WTC11 (cell line): ENCODE measurements around the gene TMTC2. TPM values are rescaled to one million over a fixed set of nuclear protein-coding genes. Genes with fewer than 3 reads are reported as not detected.
"Not testable (repeated sequence)": the region's sequence is repeated elsewhere in the genome, so short reads cannot be mapped to it uniquely, and the experiment has no call there.

Source experiments
- ATAC-seq: fragments of 200-7000 bp; cut with Tn5 transposase; 2 replicates; pipeline ENCODE4 v1.10.0; 2021; ENCODE audit warnings: mild to moderate bottlenecking, moderate library complexity
- CTCF ChIA-PET: fragments of 300-600 bp; sonication (Branson Sonifier 250); formaldehyde crosslinking; loops from one replicate; lab custom pipeline; 2021; ENCODE audit warnings: antibody characterized with exemption; lab: Charles Lee
- POLR2A ChIA-PET: fragments of 350-600 bp; sonication (Branson Sonifier 250); formaldehyde crosslinking; loops from one replicate; lab custom pipeline; 2021; ENCODE audit warnings: antibody characterized with exemption; lab: Charles Lee
- DNase-seq: peaks from one replicate; pipeline ENCODE4 v3.0.0; 2021; ENCODE audit warnings: low spot score
- H3K27ac Mint-ChIP-seq: 2 replicates; pipeline ENCODE4 v1.8.0; 2021; ENCODE audit warnings: mixed read lengths
- H3K27me3 Mint-ChIP-seq: 2 replicates; pipeline ENCODE4 v1.8.0; 2021; ENCODE audit warnings: low read depth, mild to moderate bottlenecking, moderate library complexity, mixed read lengths
- H3K36me3 Mint-ChIP-seq: 2 replicates; pipeline ENCODE4 v1.8.0; 2021; ENCODE audit warnings: mixed read lengths
- H3K4me1 Mint-ChIP-seq: 2 replicates; pipeline ENCODE4 v1.8.0; 2022; ENCODE audit warnings: mixed read lengths
- H3K4me3 Mint-ChIP-seq: 2 replicates; pipeline ENCODE4 v1.8.0; 2021; ENCODE audit warnings: mild to moderate bottlenecking, moderate library complexity, mixed read lengths
- H3K9me3 Mint-ChIP-seq: 2 replicates; pipeline ENCODE4 v1.8.0; 2021; ENCODE audit warnings: mixed read lengths
- AFF4 ChIP-seq: sonication (generic); formaldehyde crosslinking; IDR thresholded peaks from 2 replicates; pipeline ENCODE4 v1.8.1; 2023; ENCODE audit warnings: mild to moderate bottlenecking, missing genetic modification reagents, borderline replicate concordance
- CREB1 ChIP-seq: sonication (generic); formaldehyde crosslinking; IDR thresholded peaks from 2 replicates; pipeline ENCODE4 v1.8.0; 2023; ENCODE audit warnings: mild to moderate bottlenecking, missing genetic modification reagents
- GTF2I ChIP-seq: fragments of 250-450 bp; sonication (Bioruptor Pico); conservative IDR thresholded peaks from 2 replicates; pipeline ENCODE4 v1.4.0; 2021; ENCODE audit warnings: mild to moderate bottlenecking
- MYBL2 ChIP-seq: sonication (generic); formaldehyde crosslinking; IDR thresholded peaks from 2 replicates; pipeline ENCODE4 v1.8.1; 2023; ENCODE audit warnings: mild to moderate bottlenecking, moderate library complexity, missing genetic modification reagents
- PRRX2 ChIP-seq: fragments of 250-450 bp; sonication (Bioruptor Pico); IDR thresholded peaks from 2 replicates; pipeline ENCODE4 v1.8.0; 2021; ENCODE audit warnings: mild to moderate bottlenecking
- SMAD4 ChIP-seq: sonication (generic); formaldehyde crosslinking; IDR thresholded peaks from 2 replicates; pipeline ENCODE4 v1.8.0; 2022; ENCODE audit warnings: mild to moderate bottlenecking, missing genetic modification reagents
- SP1 ChIP-seq: sonication (generic); formaldehyde crosslinking; conservative IDR thresholded peaks from 2 replicates; pipeline ENCODE4 v1.8.1; 2022; ENCODE audit warnings: missing genetic modification reagents
- TCF7 ChIP-seq: sonication (generic); formaldehyde crosslinking; IDR thresholded peaks from 2 replicates; pipeline ENCODE4 v1.8.0; 2022; ENCODE audit warnings: mild to moderate bottlenecking, low read depth, missing genetic modification reagents, moderate library complexity
- ZNF121 ChIP-seq: sonication (generic); formaldehyde crosslinking; IDR thresholded peaks from 2 replicates; pipeline ENCODE4 v1.8.0; 2023; ENCODE audit warnings: missing genetic modification reagents
- ZNF232 ChIP-seq: sonication (generic); formaldehyde crosslinking; IDR thresholded peaks from 2 replicates; pipeline ENCODE4 v1.8.0; 2022; ENCODE audit warnings: mild to moderate bottlenecking, missing genetic modification reagents
- ZNF263 ChIP-seq: sonication (generic); formaldehyde crosslinking; IDR thresholded peaks from 2 replicates; pipeline ENCODE4 v1.8.1; 2022; ENCODE audit warnings: low read depth, mild to moderate bottlenecking, moderate library complexity, missing genetic modification reagents
- ZNF317 ChIP-seq: sonication (generic); formaldehyde crosslinking; IDR thresholded peaks from 2 replicates; pipeline ENCODE4 v1.8.1; 2023; ENCODE audit warnings: low read depth, mild to moderate bottlenecking, moderate library complexity, missing genetic modification reagents, borderline replicate concordance
- ZNF396 ChIP-seq: fragments of 250-450 bp; sonication (Bioruptor Pico); IDR thresholded peaks from 2 replicates; pipeline ENCODE4 v1.8.0; 2021; ENCODE audit warnings: mild to moderate bottlenecking, moderate library complexity, borderline replicate concordance
- total RNA-seq: library from RNA; stranded (reverse); gene quantifications from 3 replicates; pipeline ENCODE4 v1.2.3, GENCODE V29; 2021
- TF ChIP-seq, protein P1 (sequence below): sonication (generic); formaldehyde crosslinking; IDR thresholded peaks from 2 replicates; pipeline ENCODE4 v1.8.1; 2023; ENCODE audit warnings: mild to moderate bottlenecking, moderate library complexity, missing genetic modification reagents
- TF ChIP-seq, protein P2 (sequence below): sonication (generic); formaldehyde crosslinking; IDR thresholded peaks from 2 replicates; pipeline ENCODE4 v1.8.0; 2022; ENCODE audit warnings: missing genetic modification reagents

The TMTC2 gene
- total RNA-seq, 1 experiment from 2014 or later, result 6.4 TPM

- TF ChIP-seq, protein P1, sequence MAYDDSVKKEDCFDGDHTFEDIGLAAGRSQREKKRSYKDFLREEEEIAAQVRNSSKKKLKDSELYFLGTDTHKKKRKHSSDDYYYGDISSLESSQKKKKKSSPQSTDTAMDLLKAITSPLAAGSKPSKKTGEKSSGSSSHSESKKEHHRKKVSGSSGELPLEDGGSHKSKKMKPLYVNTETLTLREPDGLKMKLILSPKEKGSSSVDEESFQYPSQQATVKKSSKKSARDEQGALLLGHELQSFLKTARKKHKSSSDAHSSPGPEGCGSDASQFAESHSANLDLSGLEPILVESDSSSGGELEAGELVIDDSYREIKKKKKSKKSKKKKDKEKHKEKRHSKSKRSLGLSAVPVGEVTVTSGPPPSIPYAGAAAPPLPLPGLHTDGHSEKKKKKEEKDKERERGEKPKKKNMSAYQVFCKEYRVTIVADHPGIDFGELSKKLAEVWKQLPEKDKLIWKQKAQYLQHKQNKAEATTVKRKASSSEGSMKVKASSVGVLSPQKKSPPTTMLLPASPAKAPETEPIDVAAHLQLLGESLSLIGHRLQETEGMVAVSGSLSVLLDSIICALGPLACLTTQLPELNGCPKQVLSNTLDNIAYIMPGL (CRISPR knock-in tag), result no peak
These were observed 72.1 kb downstream of the TMTC2 start (continued) for GRCh38 chr12:82758749-82759330.

- H3K9me3 Mint-ChIP-seq, result no peaks in the 10 kb centered on the region
- H3K27me3 Mint-ChIP-seq, result peaks cover 10% of the 10 kb centered on the region
- ATAC-seq, result no peak
- ChIA-PET POLR2A (interaction anchor here (0.6 kb wide), 2 partner anchors 21 to 189 kb away, joined by 3 to 4 read pairs; no protein-coding TSS in a partner anchor), CTCF (no interaction called here)
- peaks cover 40% of the 10 kb centered on the region for H3K4me1 Mint-ChIP-seq
- H3K27ac Mint-ChIP-seq, result no peak overlapping the region
- no peaks in the 10 kb centered on the region for H3K36me3 Mint-ChIP-seq
- no peak for TF ChIP-seq ZNF263
- no peak for TF ChIP-seq TCF7 (CRISPR knock-in tag)
- no peak for TF ChIP-seq PRRX2 (CRISPR knock-in tag)
- TF ChIP-seq CREB1 (CRISPR knock-in tag), result no peak
- no peak for TF ChIP-seq SP1 (CRISPR knock-in tag)
- TF ChIP-seq ZNF317 (CRISPR knock-in tag), result no peak
- no peak for TF ChIP-seq AFF4 (CRISPR knock-in tag)
- no peak for TF ChIP-seq SMAD4 (CRISPR knock-in tag)
- TF ChIP-seq MYBL2 (CRISPR knock-in tag), result no peak
- TF ChIP-seq, protein P2, sequence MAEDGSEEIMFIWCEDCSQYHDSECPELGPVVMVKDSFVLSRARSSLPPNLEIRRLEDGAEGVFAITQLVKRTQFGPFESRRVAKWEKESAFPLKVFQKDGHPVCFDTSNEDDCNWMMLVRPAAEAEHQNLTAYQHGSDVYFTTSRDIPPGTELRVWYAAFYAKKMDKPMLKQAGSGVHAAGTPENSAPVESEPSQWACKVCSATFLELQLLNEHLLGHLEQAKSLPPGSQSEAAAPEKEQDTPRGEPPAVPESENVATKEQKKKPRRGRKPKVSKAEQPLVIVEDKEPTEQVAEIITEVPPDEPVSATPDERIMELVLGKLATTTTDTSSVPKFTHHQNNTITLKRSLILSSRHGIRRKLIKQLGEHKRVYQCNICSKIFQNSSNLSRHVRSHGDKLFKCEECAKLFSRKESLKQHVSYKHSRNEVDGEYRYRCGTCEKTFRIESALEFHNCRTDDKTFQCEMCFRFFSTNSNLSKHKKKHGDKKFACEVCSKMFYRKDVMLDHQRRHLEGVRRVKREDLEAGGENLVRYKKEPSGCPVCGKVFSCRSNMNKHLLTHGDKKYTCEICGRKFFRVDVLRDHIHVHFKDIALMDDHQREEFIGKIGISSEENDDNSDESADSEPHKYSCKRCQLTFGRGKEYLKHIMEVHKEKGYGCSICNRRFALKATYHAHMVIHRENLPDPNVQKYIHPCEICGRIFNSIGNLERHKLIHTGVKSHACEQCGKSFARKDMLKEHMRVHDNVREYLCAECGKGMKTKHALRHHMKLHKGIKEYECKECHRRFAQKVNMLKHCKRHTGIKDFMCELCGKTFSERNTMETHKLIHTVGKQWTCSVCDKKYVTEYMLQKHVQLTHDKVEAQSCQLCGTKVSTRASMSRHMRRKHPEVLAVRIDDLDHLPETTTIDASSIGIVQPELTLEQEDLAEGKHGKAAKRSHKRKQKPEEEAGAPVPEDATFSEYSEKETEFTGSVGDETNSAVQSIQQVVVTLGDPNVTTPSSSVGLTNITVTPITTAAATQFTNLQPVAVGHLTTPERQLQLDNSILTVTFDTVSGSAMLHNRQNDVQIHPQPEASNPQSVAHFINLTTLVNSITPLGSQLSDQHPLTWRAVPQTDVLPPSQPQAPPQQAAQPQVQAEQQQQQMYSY, result no peak
- no peak for TF ChIP-seq ZNF121 (CRISPR knock-in tag)
- no peak for TF ChIP-seq ZNF232 (CRISPR knock-in tag)
- TF ChIP-seq GTF2I (CRISPR knock-in tag), result no peak
- no peak for TF ChIP-seq ZNF396 (CRISPR knock-in tag)
- no peak overlapping the region for H3K4me3 Mint-ChIP-seq
- DNase-seq, result peak; percentile 29
These were observed 73.7 kb downstream of the TMTC2 start for GRCh38 chr12:82760423-82760822.

DNA sequence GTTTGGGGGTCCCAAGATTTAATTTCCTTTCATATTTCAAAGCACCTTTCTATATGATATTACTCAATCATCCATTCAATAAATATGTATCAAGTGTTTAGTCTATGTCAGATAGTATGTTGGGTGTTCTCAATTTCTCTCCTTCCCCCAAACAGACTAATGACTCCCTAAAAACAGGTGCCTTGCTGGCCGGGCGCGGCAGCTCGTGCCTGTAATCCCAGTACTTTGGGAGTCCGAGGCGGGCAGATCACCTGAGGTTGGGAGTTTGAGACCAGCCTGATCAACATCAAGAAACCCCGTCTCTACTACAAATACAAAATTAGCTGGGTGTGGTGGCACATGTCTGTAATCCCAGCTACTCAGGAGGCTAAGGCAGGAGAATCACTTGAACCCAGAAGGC is 78.5 kb downstream of the TMTC2 start:
- H3K9me3 Mint-ChIP-seq, DNase-seq, H3K27me3 Mint-ChIP-seq, H3K4me3 Mint-ChIP-seq, H3K36me3 Mint-ChIP-seq, POLR2A ChIA-PET, H3K27ac Mint-ChIP-seq, ATAC-seq: not testable (repeated sequence)
- H3K4me1 Mint-ChIP-seq, result peaks cover 17% of the 10 kb centered on the region
- CTCF ChIA-PET, result interaction anchor here (1.0 to 1.2 kb wide), 2 partner anchors 12 to 80 kb away, joined by 3 read pairs; no protein-coding TSS in a partner anchor
